HEK293T (cell line): ENCODE results near the gene ABCB4.

Experiments used
- ARNT ChIP-seq: fragments of 450-650 bp; IDR thresholded peaks from 2 replicates; pipeline ENCODE4 v1.6.1; 2017; ENCODE audit warnings: mild to moderate bottlenecking
- BHLHE40 ChIP-seq: fragments of 450-650 bp; IDR thresholded peaks from 2 replicates; pipeline ENCODE4 v1.6.1; 2016; ENCODE audit warnings: mild to moderate bottlenecking, moderate library complexity, borderline replicate concordance
- CTBP1 ChIP-seq: fragments of 450-650 bp; IDR thresholded peaks from 2 replicates; pipeline ENCODE4 v1.6.1; 2016; ENCODE audit warnings: borderline replicate concordance
- ELF4 ChIP-seq: fragments of 450-650 bp; IDR thresholded peaks from 2 replicates; pipeline ENCODE4 v1.6.1; 2017; ENCODE audit warnings: antibody characterized with exemption
- FOXA1 ChIP-seq: fragments of 450-650 bp; IDR thresholded peaks from 2 replicates; pipeline ENCODE4 v1.6.1; 2016; ENCODE audit warnings: mild to moderate bottlenecking
- FOXK2 ChIP-seq: fragments of 450-650 bp; IDR thresholded peaks from 2 replicates; pipeline ENCODE4 v1.6.1; 2016; ENCODE audit warnings: mild to moderate bottlenecking
- FOXM1 ChIP-seq: fragments of 450-650 bp; IDR thresholded peaks from 2 replicates; pipeline ENCODE4 v1.6.1; 2017; ENCODE audit warnings: mild to moderate bottlenecking, borderline replicate concordance
- L3MBTL2 ChIP-seq: fragments of 450-650 bp; conservative IDR thresholded peaks from 2 replicates; pipeline ENCODE4 v1.6.1; 2016; ENCODE audit warnings: mild to moderate bottlenecking
- NFRKB ChIP-seq: fragments of 450-650 bp; IDR thresholded peaks from 2 replicates; pipeline ENCODE4 v1.6.1; 2016; ENCODE audit warnings: mild to moderate bottlenecking, moderate library complexity
- SP1 ChIP-seq: fragments of 450-650 bp; IDR thresholded peaks from 2 replicates; pipeline ENCODE4 v1.6.1; 2017
- SUZ12 ChIP-seq: fragments of 450-650 bp; IDR thresholded peaks from 2 replicates; pipeline ENCODE4 v1.6.1; 2016; ENCODE audit warnings: mild to moderate bottlenecking
- TARDBP ChIP-seq: fragments of 450-650 bp; IDR thresholded peaks from 2 replicates; pipeline ENCODE4 v1.6.1; 2016
- ZNF384 ChIP-seq: fragments of 450-650 bp; IDR thresholded peaks from 2 replicates; pipeline ENCODE4 v1.6.1; 2016

DNA sequence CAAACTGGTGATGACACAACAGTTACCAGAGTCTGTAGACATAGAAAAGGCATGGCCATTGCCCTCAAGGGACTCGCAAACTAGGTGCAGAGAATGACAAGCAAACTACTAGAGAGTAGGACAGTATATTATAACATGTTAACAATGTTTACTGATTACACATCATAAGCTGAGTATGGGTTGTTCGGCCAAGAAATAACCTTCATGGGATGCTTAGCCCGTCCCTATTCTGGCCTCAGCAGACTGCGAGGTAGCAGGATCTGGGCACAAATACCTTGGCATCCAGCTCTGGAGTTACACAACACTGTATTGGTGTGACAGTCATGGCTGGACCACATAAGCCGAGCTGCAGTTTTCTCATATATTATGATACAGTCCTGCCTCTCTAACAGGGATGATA is 51.4 kb downstream of the ABCB4 start:
- TF ChIP-seq ARNT (no peak), FOXM1 (no peak), ELF4 (no peak), TARDBP (no peak), BHLHE40 (no peak), L3MBTL2 (no peak), FOXA1 (no peak), SP1 (no peak), ZNF384 (no peak), SUZ12 (no peak), FOXK2 (no peak), NFRKB (no peak), CTBP1 (no peak)
